DOHH2 (cell line): ENCODE results near the gene IMP3.

Source experiments
- H3F3A ChIP-seq: fragments of 200-600 bp; sonication (generic), shearing (Covaris generic); 2 replicates; pipeline ENCODE4 v1.6.0; 2016; ENCODE audit warnings: antibody characterized with exemption, mild to moderate bottlenecking; ENCODE audit not compliant: control insufficient read depth, insufficient read depth
- H3K27ac ChIP-seq: fragments of 200-600 bp; sonication (generic); 2 replicates; pipeline ENCODE4 v1.5.1; 2014; ENCODE audit warnings: low read depth, mild to moderate bottlenecking, low read length, moderate library complexity
- H3K27me3 ChIP-seq: fragments of 200-600 bp; sonication (generic); 2 replicates; pipeline ENCODE4 v1.6.1; 2014; ENCODE audit warnings: mild to moderate bottlenecking, low read length, mixed read lengths; ENCODE audit not compliant: control insufficient read depth
- H3K36me3 ChIP-seq: fragments of 200-600 bp; sonication (generic); 2 replicates; pipeline ENCODE4 v1.6.1; 2014; ENCODE audit warnings: mild to moderate bottlenecking, low read length, moderate library complexity, mixed read lengths; ENCODE audit not compliant: control insufficient read depth
- H3K4me1 ChIP-seq: fragments of 200-600 bp; sonication (generic); 2 replicates; pipeline ENCODE4 v1.6.1; 2014; ENCODE audit warnings: mild to moderate bottlenecking, low read length, mixed read lengths; ENCODE audit not compliant: control insufficient read depth
- H3K4me2 ChIP-seq: fragments of 200-600 bp; sonication (generic); 2 replicates; pipeline ENCODE4 v1.6.0; 2014; ENCODE audit warnings: mild to moderate bottlenecking, low read length, moderate library complexity
- H3K4me3 ChIP-seq: fragments of 200-600 bp; sonication (generic); 2 replicates; pipeline ENCODE4 v1.5.1; 2014; ENCODE audit warnings: mild to moderate bottlenecking, low read length, mixed read lengths
- H3K79me2 ChIP-seq: fragments of 200-600 bp; sonication (generic); 2 replicates; pipeline ENCODE4 v1.6.1; 2014; ENCODE audit warnings: mild to moderate bottlenecking, low read length, mixed read lengths; ENCODE audit not compliant: control insufficient read depth
- H3K9me2 ChIP-seq: fragments of 200-600 bp; sonication (generic); replicated peaks from 2 replicates; pipeline ENCODE4 v1.6.1; 2014; ENCODE audit warnings: mild to moderate bottlenecking, low read length, mixed read lengths; ENCODE audit not compliant: control insufficient read depth
- H3K9me3 ChIP-seq: fragments of 200-600 bp; sonication (generic); 2 replicates; pipeline ENCODE4 v1.6.1; 2014; ENCODE audit warnings: antibody characterized with exemption, low read length, mixed read lengths; ENCODE audit not compliant: control insufficient read depth, insufficient read depth
- H4K20me1 ChIP-seq: fragments of 200-600 bp; sonication (generic); 2 replicates; pipeline ENCODE4 v1.6.0; 2014; ENCODE audit warnings: low read depth, mild to moderate bottlenecking, antibody characterized with exemption, low read length, moderate library complexity; ENCODE audit not compliant: control insufficient read depth, insufficient read depth
- CTCF ChIP-seq: fragments of 200-600 bp; sonication (generic); IDR thresholded peaks from one replicate; pipeline ENCODE4 v1.5.1; 2014; ENCODE audit warnings: antibody characterized with exemption, mild to moderate bottlenecking, low read depth, low read length; ENCODE audit not compliant: poor library complexity, severe bottlenecking
- EZH2phosphoT487 ChIP-seq: fragments of 200-600 bp; sonication (generic); IDR thresholded peaks from 2 replicates; pipeline ENCODE4 v1.6.1; 2017; ENCODE audit warnings: borderline replicate concordance, mild to moderate bottlenecking, antibody characterized with exemption, low read length, moderate library complexity, mixed read lengths

Gene IMP3

DNA sequence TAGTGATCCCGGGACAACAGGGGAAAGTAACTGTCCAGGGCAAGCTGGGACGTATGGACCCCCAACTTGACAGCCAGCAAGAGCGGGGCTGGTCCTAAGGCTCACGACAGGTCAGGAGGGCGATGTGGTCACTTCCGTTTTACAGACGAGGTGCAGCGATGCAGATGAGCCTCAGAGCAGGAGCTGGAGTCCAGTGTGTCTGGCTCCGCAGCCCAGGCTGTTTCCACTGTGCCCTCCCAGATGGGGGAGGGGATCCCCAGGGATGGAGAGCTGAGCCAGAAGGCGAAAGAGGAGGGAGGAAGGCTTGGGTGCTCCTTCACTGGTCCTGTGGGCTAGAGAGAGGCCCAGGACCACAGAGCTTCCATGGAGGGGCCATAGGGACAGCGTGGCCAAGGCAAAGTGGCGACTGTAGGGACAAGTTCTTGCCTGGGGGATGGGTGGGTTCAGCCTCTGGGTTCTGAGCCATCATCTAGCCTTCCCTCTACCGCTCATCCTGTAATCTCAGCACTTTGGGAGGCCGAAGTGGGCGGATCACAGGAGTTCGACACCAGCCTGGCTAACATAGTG is 13.4 kb upstream of the IMP3 start:
- peaks cover 9% of the 10 kb centered on the region for H3K27me3 ChIP-seq
- H3K4me3 ChIP-seq = no peak overlapping the region
- no peak overlapping the region for H3K27ac ChIP-seq
- H3K9me3 ChIP-seq = no peaks in the 10 kb centered on the region
- H3K9me2 ChIP-seq = no peaks in the 10 kb centered on the region
- no peak overlapping the region for H3K4me2 ChIP-seq
- no peaks in the 10 kb centered on the region for H3K4me1 ChIP-seq
- H3F3A ChIP-seq = no peaks in the 10 kb centered on the region
- H4K20me1 ChIP-seq = no peaks in the 10 kb centered on the region
- no peaks in the 10 kb centered on the region for H3K79me2 ChIP-seq
- TF ChIP-seq CTCF (no peak), EZH2phosphoT487 (no peak)
- no peaks in the 10 kb centered on the region for H3K36me3 ChIP-seq

GRCh38 chr15:75651810-75652543 is 12.0 kb upstream of the IMP3 start:
- H3K27ac ChIP-seq = no peak overlapping the region
- H3K79me2 ChIP-seq = no peaks in the 10 kb centered on the region
- H3K4me1 ChIP-seq = peaks cover 8% of the 10 kb centered on the region; the same call in 1 of the 2 replicates
- H3K27me3 ChIP-seq = peaks cover 23% of the 10 kb centered on the region
- H3K9me3 ChIP-seq = no peaks in the 10 kb centered on the region
- H4K20me1 ChIP-seq = no peaks in the 10 kb centered on the region
- no peak overlapping the region for H3K4me2 ChIP-seq
- H3F3A ChIP-seq = no peaks in the 10 kb centered on the region
- TF ChIP-seq CTCF (no peak), EZH2phosphoT487 (no peak)
- no peaks in the 10 kb centered on the region for H3K9me2 ChIP-seq
- H3K4me3 ChIP-seq = no peak overlapping the region
- H3K36me3 ChIP-seq = no peaks in the 10 kb centered on the region

DNA sequence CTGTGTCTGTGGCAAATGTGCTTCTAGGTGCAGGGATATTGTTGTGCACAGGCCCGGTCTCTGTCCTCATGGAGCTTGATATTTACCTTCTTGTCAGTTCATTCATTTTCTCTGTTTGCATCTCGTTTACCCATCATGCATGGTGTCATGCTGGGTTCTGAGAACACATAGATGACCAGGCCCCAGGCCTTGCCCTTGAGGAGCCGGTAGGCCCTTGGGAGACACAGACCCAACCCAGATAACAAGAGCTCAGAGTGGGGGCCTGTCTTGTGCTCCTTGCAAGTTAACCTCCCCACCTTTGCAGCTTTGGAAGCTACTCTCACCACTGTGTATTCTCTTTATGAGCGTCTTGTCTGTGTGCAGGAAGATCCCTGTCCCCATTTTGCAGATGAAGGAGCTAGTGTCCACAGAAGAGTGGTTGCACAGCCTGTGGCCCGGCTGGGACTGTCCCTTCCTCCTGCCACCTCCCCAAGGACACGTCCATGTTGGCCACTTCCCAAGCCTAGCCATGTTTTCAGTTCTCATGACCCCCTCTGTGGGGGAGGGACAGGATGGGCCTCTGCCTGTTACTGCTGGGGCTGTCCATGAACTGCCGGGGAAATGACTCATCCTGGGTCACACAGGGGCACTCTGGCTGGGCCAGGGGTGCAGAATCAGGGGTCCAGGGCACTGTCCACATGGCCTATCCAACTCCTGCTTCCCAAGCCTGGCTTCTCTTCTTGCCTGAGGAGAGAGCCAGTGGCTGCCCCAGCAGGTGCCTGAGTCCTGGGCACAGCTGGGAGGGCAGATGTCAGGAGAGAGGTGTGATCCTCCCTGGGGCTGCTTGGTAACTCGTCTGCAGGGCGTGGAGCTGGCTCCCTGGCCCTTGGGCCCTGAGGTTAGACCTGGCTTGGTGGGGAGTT is 11.1 kb upstream of the IMP3 start:
- Histone ChIP-seq H3K27ac (no peak overlapping the region), H3K9me3 (no peaks in the 10 kb centered on the region), H3K9me2 (no peaks in the 10 kb centered on the region), H3K4me3 (no peak overlapping the region), H4K20me1 (no peaks in the 10 kb centered on the region), H3K36me3 (no peaks in the 10 kb centered on the region), H3K79me2 (no peaks in the 10 kb centered on the region), H3K4me2 (no peak overlapping the region), H3K4me1 (peaks cover 11% of the 10 kb centered on the region; the same call in 1 of the 2 replicates), H3F3A (no peaks in the 10 kb centered on the region), H3K27me3 (peaks cover 31% of the 10 kb centered on the region)
- TF ChIP-seq EZH2phosphoT487 (no peak), CTCF (no peak)
